Astrocyte (in vitro differentiated cells and primary cell): ENCODE results near the gene CFAP58. TPM values are rescaled to one million over a fixed set of nuclear protein-coding genes. Genes with fewer than 3 reads are reported as not detected.

ENCODE experiments used
- DNase-seq: peaks from one replicate; pipeline ENCODE4 v3.0.0-alpha.2; 2010; ENCODE audit warnings: low read depth
- FAIRE-seq: peaks from 2 replicates; lab custom pipeline; 2011; peaks lifted over from hg19 to GRCh38; lab: Jason Lieb, UNC
- H2AFZ ChIP-seq: 2 replicates; pipeline ENCODE4 v1.6.0; 2012; ENCODE audit warnings: low read depth, low read length, inconsistent platforms
- H3K27ac ChIP-seq: 2 replicates; pipeline ENCODE4 v1.5.1; 2011; ENCODE audit warnings: low read depth, low read length, inconsistent platforms
- H3K27me3 ChIP-seq: 2 replicates; pipeline ENCODE4 v1.6.0; 2011; ENCODE audit warnings: low read length, inconsistent platforms; ENCODE audit not compliant: insufficient read depth
- H3K36me3 ChIP-seq: 2 replicates; pipeline ENCODE4 v1.5.1; 2011; ENCODE audit warnings: low read length, inconsistent platforms; ENCODE audit not compliant: insufficient read depth
- H3K4me1 ChIP-seq: 2 replicates; pipeline ENCODE4 v1.5.1; 2011; ENCODE audit warnings: low read length, inconsistent platforms; ENCODE audit not compliant: insufficient read depth
- H3K4me2 ChIP-seq: 2 replicates; pipeline ENCODE4 v1.6.0; 2012; ENCODE audit warnings: low read length, inconsistent platforms
- H3K4me3 ChIP-seq: 2 replicates; pipeline ENCODE4 v1.5.1; 2011; ENCODE audit warnings: low read depth, mild to moderate bottlenecking, low read length, inconsistent platforms; ENCODE audit not compliant: insufficient read depth
- H3K79me2 ChIP-seq: 2 replicates; pipeline ENCODE4 v1.6.0; 2012; ENCODE audit warnings: mild to moderate bottlenecking, low read length, inconsistent platforms; ENCODE audit not compliant: insufficient read depth
- H3K9ac ChIP-seq: 2 replicates; pipeline ENCODE4 v1.6.0; 2012; ENCODE audit warnings: mild to moderate bottlenecking, low read length, inconsistent platforms
- H3K9me3 ChIP-seq: 2 replicates; pipeline ENCODE4 v1.5.1; 2012; ENCODE audit warnings: low read depth, mild to moderate bottlenecking, low read length, inconsistent platforms; ENCODE audit not compliant: insufficient read depth
- H4K20me1 ChIP-seq: 2 replicates; pipeline ENCODE4 v1.6.0; 2012; ENCODE audit warnings: low read length, inconsistent platforms; ENCODE audit not compliant: insufficient read depth
- H3K27ac Mint-ChIP-seq: one replicate; pipeline ENCODE4 v1.8.0; 2021; ENCODE audit warnings: mild to moderate bottlenecking, mixed read lengths; ENCODE audit not compliant: unreplicated experiment
- H3K27me3 Mint-ChIP-seq: one replicate; pipeline ENCODE4 v1.8.0; 2021; ENCODE audit warnings: low read depth, mixed read lengths; ENCODE audit not compliant: unreplicated experiment
- H3K36me3 Mint-ChIP-seq: one replicate; pipeline ENCODE4 v1.8.0; 2021; ENCODE audit warnings: low read depth, mixed read lengths; ENCODE audit not compliant: unreplicated experiment
- H3K4me1 Mint-ChIP-seq: one replicate; pipeline ENCODE4 v1.8.0; 2021; ENCODE audit warnings: low read depth, mixed read lengths; ENCODE audit not compliant: unreplicated experiment
- H3K4me3 Mint-ChIP-seq: one replicate; pipeline ENCODE4 v1.8.0; 2021; ENCODE audit warnings: mild to moderate bottlenecking, moderate library complexity, mixed read lengths; ENCODE audit not compliant: unreplicated experiment
- H3K9me3 Mint-ChIP-seq: one replicate; pipeline ENCODE4 v1.8.0; 2021; ENCODE audit warnings: mild to moderate bottlenecking, mixed read lengths; ENCODE audit not compliant: unreplicated experiment
- EZH2 ChIP-seq: IDR thresholded peaks from 2 replicates; pipeline ENCODE4 v1.6.1; 2012; ENCODE audit warnings: mild to moderate bottlenecking, low read length, inconsistent platforms; ENCODE audit not compliant: insufficient read depth
- total RNA-seq: library from RNA; stranded (reverse); gene quantifications from 2 replicates; pipeline ENCODE4 v1.2.1, GENCODE V29; 2021
- TF ChIP-seq, protein P1 (sequence below): IDR thresholded peaks from 2 replicates; pipeline ENCODE4 v1.5.1; 2011; ENCODE audit warnings: low read depth, mild to moderate bottlenecking, inconsistent platforms, low read length, moderate library complexity; ENCODE audit not compliant: insufficient read depth

CFAP58 gene
- total RNA-seq, 1 donor from 2014 or later, result 0.86 TPM

DNA sequence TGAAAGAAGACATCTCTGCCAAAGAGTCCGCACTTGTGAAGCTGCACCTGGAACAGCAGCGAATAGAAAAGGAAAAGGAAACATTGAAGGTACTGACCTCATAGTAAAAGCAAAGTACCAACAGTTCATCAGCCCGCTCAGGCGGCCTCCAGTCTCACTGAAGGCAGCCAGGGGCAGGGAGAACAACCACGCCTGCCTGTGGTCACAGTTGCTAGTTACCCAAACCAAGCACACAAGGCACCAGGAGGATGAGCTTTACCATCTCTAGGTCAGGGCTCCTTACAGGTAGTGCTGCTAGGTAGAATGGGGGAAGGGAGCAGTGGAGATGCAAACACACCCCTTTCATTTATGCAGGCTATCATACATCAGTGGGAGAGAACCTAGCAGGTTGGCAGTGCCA, 39.8 kb downstream of the CFAP58 start:
- Histone ChIP-seq H3K36me3 (no peaks in the 10 kb centered on the region), H3K4me2 (no peak overlapping the region), H3K27me3 (no peaks in the 10 kb centered on the region), H4K20me1 (no peaks in the 10 kb centered on the region), H2AFZ (no peak overlapping the region), H3K27ac (no peak overlapping the region), H3K9me3 (no peaks in the 10 kb centered on the region), H3K9ac (no peak overlapping the region), H3K79me2 (no peaks in the 10 kb centered on the region), H3K4me1 (no peaks in the 10 kb centered on the region), H3K4me3 (no peak overlapping the region)
- peaks cover 8% of the 10 kb centered on the region for H3K4me1 Mint-ChIP-seq
- H3K9me3 Mint-ChIP-seq, result no peaks in the 10 kb centered on the region
- no peaks in the 10 kb centered on the region for H3K36me3 Mint-ChIP-seq
- TF ChIP-seq, protein P1, sequence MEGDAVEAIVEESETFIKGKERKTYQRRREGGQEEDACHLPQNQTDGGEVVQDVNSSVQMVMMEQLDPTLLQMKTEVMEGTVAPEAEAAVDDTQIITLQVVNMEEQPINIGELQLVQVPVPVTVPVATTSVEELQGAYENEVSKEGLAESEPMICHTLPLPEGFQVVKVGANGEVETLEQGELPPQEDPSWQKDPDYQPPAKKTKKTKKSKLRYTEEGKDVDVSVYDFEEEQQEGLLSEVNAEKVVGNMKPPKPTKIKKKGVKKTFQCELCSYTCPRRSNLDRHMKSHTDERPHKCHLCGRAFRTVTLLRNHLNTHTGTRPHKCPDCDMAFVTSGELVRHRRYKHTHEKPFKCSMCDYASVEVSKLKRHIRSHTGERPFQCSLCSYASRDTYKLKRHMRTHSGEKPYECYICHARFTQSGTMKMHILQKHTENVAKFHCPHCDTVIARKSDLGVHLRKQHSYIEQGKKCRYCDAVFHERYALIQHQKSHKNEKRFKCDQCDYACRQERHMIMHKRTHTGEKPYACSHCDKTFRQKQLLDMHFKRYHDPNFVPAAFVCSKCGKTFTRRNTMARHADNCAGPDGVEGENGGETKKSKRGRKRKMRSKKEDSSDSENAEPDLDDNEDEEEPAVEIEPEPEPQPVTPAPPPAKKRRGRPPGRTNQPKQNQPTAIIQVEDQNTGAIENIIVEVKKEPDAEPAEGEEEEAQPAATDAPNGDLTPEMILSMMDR, result no peak
- TF ChIP-seq EZH2, result no peak
- FAIRE-seq (no peak), DNase-seq (no peak)
- peaks cover 10% of the 10 kb centered on the region for H3K27me3 Mint-ChIP-seq
- H3K4me3 Mint-ChIP-seq, result no peak overlapping the region
- H3K27ac Mint-ChIP-seq, result no peak overlapping the region

DNA sequence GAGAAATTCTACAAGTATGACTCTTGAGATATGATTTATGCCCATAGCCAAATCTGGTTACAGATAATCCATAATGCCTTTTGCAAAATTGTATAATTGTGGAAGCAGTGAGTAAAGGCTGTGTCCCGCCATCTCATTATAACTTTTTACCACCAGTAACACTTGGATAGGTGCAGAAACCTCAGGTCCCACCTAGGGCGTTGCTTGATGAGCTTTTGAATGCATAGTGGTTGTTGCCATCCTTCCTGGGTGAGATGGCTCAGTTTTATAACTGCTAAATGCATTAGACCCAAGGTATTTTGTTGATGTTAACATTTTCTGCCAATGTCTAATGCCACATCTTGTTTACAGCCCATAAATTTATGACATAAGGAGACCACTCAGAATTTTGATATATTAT, 42.9 kb downstream of the CFAP58 start:
- TF ChIP-seq, protein P1, result no peak
- no peak for TF ChIP-seq EZH2
- Histone ChIP-seq H3K4me3 (no peak overlapping the region), H3K79me2 (no peaks in the 10 kb centered on the region), H3K27ac (no peak overlapping the region), H3K9me3 (no peaks in the 10 kb centered on the region), H3K36me3 (no peaks in the 10 kb centered on the region), H4K20me1 (no peaks in the 10 kb centered on the region), H3K9ac (no peak overlapping the region), H2AFZ (no peak overlapping the region), H3K4me1 (no peaks in the 10 kb centered on the region), H3K4me2 (no peak overlapping the region), H3K27me3 (no peaks in the 10 kb centered on the region)
- Mint-ChIP-seq H3K27me3 (peaks cover 8% of the 10 kb centered on the region), H3K4me3 (no peak overlapping the region), H3K9me3 (no peaks in the 10 kb centered on the region), H3K27ac (no peak overlapping the region), H3K36me3 (no peaks in the 10 kb centered on the region), H3K4me1 (peaks cover 4% of the 10 kb centered on the region)
- DNase-seq (no peak), FAIRE-seq (no peak)

DNA sequence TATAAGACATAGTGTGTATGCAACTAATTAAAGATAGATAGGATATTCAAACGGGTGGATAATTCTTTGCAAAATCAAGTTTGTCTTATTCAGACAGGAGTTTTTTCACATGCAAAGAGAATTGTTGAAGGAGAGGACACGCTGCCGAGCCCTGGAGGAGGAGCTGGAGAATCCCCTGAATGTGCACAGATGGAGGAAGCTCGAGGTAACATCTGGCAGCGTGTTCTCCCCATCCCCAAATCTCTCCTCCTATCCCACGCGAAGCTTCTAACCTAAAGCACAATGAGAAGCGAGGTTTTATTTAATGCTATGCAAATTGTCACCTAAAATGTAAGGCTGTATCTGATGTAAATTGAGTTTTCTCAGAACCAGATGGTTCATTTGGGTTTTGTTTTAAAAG, 50.0 kb downstream of the CFAP58 start:
- no peaks in the 10 kb centered on the region for H3K9me3 Mint-ChIP-seq
- no peaks in the 10 kb centered on the region for H3K27me3 Mint-ChIP-seq
- H3K36me3 Mint-ChIP-seq, result no peaks in the 10 kb centered on the region
- DNase-seq (no peak), FAIRE-seq (no peak)
- Histone ChIP-seq H3K79me2 (no peaks in the 10 kb centered on the region), H3K4me1 (no peaks in the 10 kb centered on the region), H3K36me3 (no peaks in the 10 kb centered on the region), H3K4me3 (no peak overlapping the region), H4K20me1 (no peaks in the 10 kb centered on the region), H3K27ac (no peak overlapping the region), H2AFZ (no peak overlapping the region), H3K9me3 (no peaks in the 10 kb centered on the region), H3K27me3 (no peaks in the 10 kb centered on the region), H3K4me2 (no peak overlapping the region), H3K9ac (no peak overlapping the region)
- TF ChIP-seq EZH2, result no peak
- TF ChIP-seq, protein P1, result no peak
- H3K4me1 Mint-ChIP-seq, result no peaks in the 10 kb centered on the region
- H3K27ac Mint-ChIP-seq, result no peak overlapping the region
- H3K4me3 Mint-ChIP-seq, result no peak overlapping the region
